HepG2 (cell line): ENCODE measurements around the gene COX4I2. TPM values are rescaled to one million over a fixed set of nuclear protein-coding genes. Genes with fewer than 3 reads are reported as not detected.

ENCODE experiments used
- AGO2 ChIP-seq: fragments of 200-400 bp; formaldehyde crosslinking; optimal IDR thresholded peaks from 2 replicates; pipeline ENCODE3; 2017; ENCODE audit warnings: mild to moderate bottlenecking, low read depth, low read length, moderate library complexity
- BCL6 ChIP-seq: IDR thresholded peaks from 2 replicates; pipeline ENCODE4 v1.6.1; 2016; ENCODE audit warnings: missing genetic modification reagents, missing compliant biosample characterization
- BORCS8-MEF2B ChIP-seq: sonication (generic); formaldehyde crosslinking; IDR thresholded peaks from 2 replicates; pipeline ENCODE4 v1.8.0; 2022; ENCODE audit warnings: mild to moderate bottlenecking, missing genetic modification reagents
- CBFB ChIP-seq: sonication (generic); formaldehyde crosslinking; IDR thresholded peaks from 2 replicates; pipeline ENCODE4 v1.4.0; 2020; ENCODE audit warnings: missing genetic modification reagents
- GATAD2A ChIP-seq: IDR thresholded peaks from 2 replicates; pipeline ENCODE4 v1.6.1; 2016
- HIC2 ChIP-seq: sonication (generic); formaldehyde crosslinking; IDR thresholded peaks from 2 replicates; pipeline ENCODE4 v1.9.0; 2022; ENCODE audit warnings: low read depth, missing genetic modification reagents
- JARID2 ChIP-seq: sonication (generic); formaldehyde crosslinking; IDR thresholded peaks from 2 replicates; pipeline ENCODE4 v1.8.1; 2023; ENCODE audit warnings: missing genetic modification reagents, inconsistent platforms; ENCODE audit not compliant: insufficient replicate concordance
- KDM6A ChIP-seq: IDR thresholded peaks from 2 replicates; pipeline ENCODE4 v1.6.1; 2016; ENCODE audit warnings: low read depth
- NRL ChIP-seq: sonication (generic); formaldehyde crosslinking; IDR thresholded peaks from 2 replicates; pipeline ENCODE4 v1.5.0; 2020; ENCODE audit warnings: missing genetic modification reagents, mild to moderate bottlenecking, moderate library complexity, borderline replicate concordance
- RARA ChIP-seq: IDR thresholded peaks from 2 replicates; pipeline ENCODE4 v1.6.1; 2016; ENCODE audit warnings: missing genetic modification reagents, missing compliant biosample characterization
- RBFOX2 ChIP-seq: fragments of 200-400 bp; formaldehyde crosslinking; IDR thresholded peaks from 2 replicates; pipeline ENCODE4 v1.6.1; 2017; ENCODE audit warnings: low read depth, mild to moderate bottlenecking, low read length
- REL ChIP-seq: sonication (generic); formaldehyde crosslinking; conservative IDR thresholded peaks from 2 replicates; pipeline ENCODE4 v1.8.0; 2022; ENCODE audit warnings: mild to moderate bottlenecking, missing genetic modification reagents, moderate library complexity
- SIX1 ChIP-seq: sonication (generic); formaldehyde crosslinking; IDR thresholded peaks from 2 replicates; pipeline ENCODE4 v1.4.0; 2020; ENCODE audit warnings: missing genetic modification reagents, borderline replicate concordance
- TFAP4 ChIP-seq: sonication (generic); IDR thresholded peaks from 2 replicates; pipeline ENCODE4 v1.6.1; 2016; ENCODE audit warnings: low read depth, borderline replicate concordance
- YEATS2 ChIP-seq: sonication (generic); formaldehyde crosslinking; IDR thresholded peaks from 2 replicates; pipeline ENCODE4 v1.4.0; 2020; ENCODE audit warnings: missing genetic modification reagents, borderline replicate concordance
- ZNF317 ChIP-seq: sonication (generic); formaldehyde crosslinking; IDR thresholded peaks from 2 replicates; pipeline ENCODE4 v1.5.0; 2020; ENCODE audit warnings: mild to moderate bottlenecking, missing genetic modification reagents
- ZNF431 ChIP-seq: sonication (generic); formaldehyde crosslinking; IDR thresholded peaks from 2 replicates; pipeline ENCODE4 v1.9.0; 2022; ENCODE audit warnings: missing genetic modification reagents, low read depth, mild to moderate bottlenecking, borderline replicate concordance
- ZNF567 ChIP-seq: sonication (generic); formaldehyde crosslinking; IDR thresholded peaks from 2 replicates; pipeline ENCODE4 v1.8.1; 2023; ENCODE audit warnings: mild to moderate bottlenecking, missing genetic modification reagents, borderline replicate concordance
- ZNF605 ChIP-seq: sonication (generic); formaldehyde crosslinking; IDR thresholded peaks from 2 replicates; pipeline ENCODE4 v1.8.0; 2022; ENCODE audit warnings: mild to moderate bottlenecking, missing genetic modification reagents
- ZNF619 ChIP-seq: sonication (generic); formaldehyde crosslinking; IDR thresholded peaks from 2 replicates; pipeline ENCODE4 v1.4.0; 2020; ENCODE audit warnings: mild to moderate bottlenecking, missing genetic modification reagents
- ZNF724P ChIP-seq: sonication (generic); formaldehyde crosslinking; IDR thresholded peaks from 2 replicates; pipeline ENCODE4 v1.8.0; 2022; ENCODE audit warnings: missing genetic modification reagents, borderline replicate concordance
- ZNF746 ChIP-seq: sonication (generic); formaldehyde crosslinking; IDR thresholded peaks from 2 replicates; pipeline ENCODE4 v1.8.0; 2022; ENCODE audit warnings: mild to moderate bottlenecking, missing genetic modification reagents
- polyA plus RNA-seq, 8 experiments: library from polyadenylated mRNA; depleted of rRNA in 3 of 8; stranded (reverse) in 7 of 8; unstranded in 1 of 8; fragments of >200 nt; fragmentation: Illumina TruSeq in 4 of 8; extraction: Trizol in 4 of 8; gene quantifications; 2 replicates each; pipeline versions ENCODE4 v1.2.1 to v1.2.3, GENCODE V29; 2011 to 2016; ENCODE audit warnings: low read depth in 4 of 8, missing spikeins in 1 of 8, mixed read lengths in 1 of 8; ENCODE audit not compliant: insufficient read depth in 1 of 8
- total RNA-seq, 5 experiments: library from RNA; depleted of rRNA; stranded (reverse); fragments of >200 nt; fragmentation: Illumina TruSeq; extraction: Trizol; gene quantifications; 2 replicates each; pipeline ENCODE4 v1.2.3, GENCODE V29; 2016; ENCODE audit warnings: low read depth in 1 of 5
- TF ChIP-seq, protein P1 (sequence below), 2 experiments: sonication (generic) in 1 of 2; formaldehyde crosslinking in 1 of 2; IDR thresholded peaks; 2 replicates each; pipeline versions ENCODE4 v1.4.0 to v1.6.1; 2018 to 2020; ENCODE audit warnings: missing genetic modification reagents in 2 of 2, borderline replicate concordance in 1 of 2, low read depth in 1 of 2, mild to moderate bottlenecking in 1 of 2, missing biosample characterization in 1 of 2
- TF ChIP-seq, protein P2 (sequence below): sonication (generic); formaldehyde crosslinking; IDR thresholded peaks from 2 replicates; pipeline ENCODE4 v1.5.0; 2020; ENCODE audit warnings: missing genetic modification reagents

The COX4I2 gene
- total and polyA plus RNA-seq, 2 of the 13 experiments (the other 11 are each of a cell fraction or from before 2014, with no cell fraction given): 1.1 TPM; not detected in 1

GRCh38 chr20:31595654-31596411 is 41.9 kb upstream of the COX4I2 start (continued):
- TF ChIP-seq TFAP4 (peak; percentile 86; the same call in 1 of the 2 replicates), HIC2 (CRISPR knock-in tag) (peak; percentile 97), GATAD2A (CRISPR knock-in tag) (peak; percentile 51; the same call in 1 of the 2 replicates), BCL6 (CRISPR knock-in tag) (no peak), AGO2 (peak; percentile 87), KDM6A (CRISPR knock-in tag) (no peak), NRL (CRISPR knock-in tag) (peak; percentile 88), RARA (peak; percentile 41; the same call in 1 of the 2 replicates), RBFOX2 (peak; percentile 83), ZNF724P (no peak), CBFB (CRISPR knock-in tag) (peak; percentile 46; the same call in 1 of the 2 replicates), ZNF317 (CRISPR knock-in tag) (peak; percentile 63; the same call in 1 of the 2 replicates), ZNF746 (no peak), ZNF619 (CRISPR knock-in tag) (peak; percentile 76; the same call in 1 of the 2 replicates), ZNF431 (CRISPR knock-in tag) (no peak; the same call in 1 of the 2 replicates), REL (CRISPR knock-in tag) (no peak), ZNF605 (CRISPR knock-in tag) (no peak), SIX1 (CRISPR knock-in tag) (peak; percentile 61), ZNF567 (CRISPR knock-in tag) (0 out of 2 replicates have a peak, but pooled peaks have one; percentile 66), YEATS2 (CRISPR knock-in tag) (no peak), JARID2 (CRISPR knock-in tag) (no peak), BORCS8-MEF2B (CRISPR knock-in tag) (no peak)
- TF ChIP-seq, protein P1, sequence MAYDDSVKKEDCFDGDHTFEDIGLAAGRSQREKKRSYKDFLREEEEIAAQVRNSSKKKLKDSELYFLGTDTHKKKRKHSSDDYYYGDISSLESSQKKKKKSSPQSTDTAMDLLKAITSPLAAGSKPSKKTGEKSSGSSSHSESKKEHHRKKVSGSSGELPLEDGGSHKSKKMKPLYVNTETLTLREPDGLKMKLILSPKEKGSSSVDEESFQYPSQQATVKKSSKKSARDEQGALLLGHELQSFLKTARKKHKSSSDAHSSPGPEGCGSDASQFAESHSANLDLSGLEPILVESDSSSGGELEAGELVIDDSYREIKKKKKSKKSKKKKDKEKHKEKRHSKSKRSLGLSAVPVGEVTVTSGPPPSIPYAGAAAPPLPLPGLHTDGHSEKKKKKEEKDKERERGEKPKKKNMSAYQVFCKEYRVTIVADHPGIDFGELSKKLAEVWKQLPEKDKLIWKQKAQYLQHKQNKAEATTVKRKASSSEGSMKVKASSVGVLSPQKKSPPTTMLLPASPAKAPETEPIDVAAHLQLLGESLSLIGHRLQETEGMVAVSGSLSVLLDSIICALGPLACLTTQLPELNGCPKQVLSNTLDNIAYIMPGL (CRISPR knock-in tag; IDR thresholded peaks at IDR 0.05; ENCODE audit: borderline replicate concordance in 1 of 2, low read depth in 1 of 2): peak; percentile 39 to 64; a peak in 2 of 4 replicates
- TF ChIP-seq, protein P2, sequence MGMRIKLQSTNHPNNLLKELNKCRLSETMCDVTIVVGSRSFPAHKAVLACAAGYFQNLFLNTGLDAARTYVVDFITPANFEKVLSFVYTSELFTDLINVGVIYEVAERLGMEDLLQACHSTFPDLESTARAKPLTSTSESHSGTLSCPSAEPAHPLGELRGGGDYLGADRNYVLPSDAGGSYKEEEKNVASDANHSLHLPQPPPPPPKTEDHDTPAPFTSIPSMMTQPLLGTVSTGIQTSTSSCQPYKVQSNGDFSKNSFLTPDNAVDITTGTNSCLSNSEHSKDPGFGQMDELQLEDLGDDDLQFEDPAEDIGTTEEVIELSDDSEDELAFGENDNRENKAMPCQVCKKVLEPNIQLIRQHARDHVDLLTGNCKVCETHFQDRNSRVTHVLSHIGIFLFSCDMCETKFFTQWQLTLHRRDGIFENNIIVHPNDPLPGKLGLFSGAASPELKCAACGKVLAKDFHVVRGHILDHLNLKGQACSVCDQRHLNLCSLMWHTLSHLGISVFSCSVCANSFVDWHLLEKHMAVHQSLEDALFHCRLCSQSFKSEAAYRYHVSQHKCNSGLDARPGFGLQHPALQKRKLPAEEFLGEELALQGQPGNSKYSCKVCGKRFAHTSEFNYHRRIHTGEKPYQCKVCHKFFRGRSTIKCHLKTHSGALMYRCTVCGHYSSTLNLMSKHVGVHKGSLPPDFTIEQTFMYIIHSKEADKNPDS (CRISPR knock-in tag): no peak; the same call in 1 of the 2 replicates
